ENCODE measurements around the gene KRTAP5-2.
"Not testable (repeated sequence)": the region's sequence is repeated elsewhere in the genome, so short reads cannot be mapped to it uniquely, and the experiment has no call there.

The KRTAP5-2 gene, protein sequence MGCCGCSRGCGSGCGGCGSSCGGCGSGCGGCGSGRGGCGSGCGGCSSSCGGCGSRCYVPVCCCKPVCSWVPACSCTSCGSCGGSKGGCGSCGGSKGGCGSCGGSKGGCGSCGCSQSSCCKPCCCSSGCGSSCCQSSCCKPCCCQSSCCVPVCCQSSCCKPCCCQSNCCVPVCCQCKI

GRCh38 chr11:1597994-1598380, at the start of gene KRTAP5-2:
Gene KRTAP5-2, minus strand, starts transcription at chr11:1598294. Its CDS starts 44 bp downstream, at chr11:1598250.
- no peak for DNase-seq (ENCODE audit: low spot score)

DNA sequence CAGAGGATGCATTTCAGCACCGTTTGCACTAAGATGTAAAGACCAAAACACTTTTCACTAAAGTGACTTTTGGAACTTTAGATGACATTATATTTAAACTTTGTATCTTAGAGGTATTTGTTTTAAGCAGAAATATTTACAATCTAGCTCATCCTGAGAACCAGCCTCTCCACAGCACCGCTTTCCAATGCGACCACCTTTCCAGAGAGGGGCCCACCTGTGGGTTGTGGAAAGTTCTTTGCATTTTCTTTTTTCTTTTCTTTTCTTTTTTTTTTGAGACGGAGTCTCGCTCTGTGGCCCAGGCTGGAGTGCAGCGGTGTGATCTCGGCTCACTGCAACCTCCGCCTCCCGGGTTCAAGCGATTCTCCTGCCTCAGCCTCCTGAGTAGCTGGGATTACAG, 48.4 kb upstream of the KRTAP5-2 start:
- DNase-seq (ENCODE audit: low spot score): not testable (repeated sequence)

GRCh38 chr11:1645357-1645821, 47.3 kb upstream of the KRTAP5-2 start:
- no peak for DNase-seq (ENCODE audit: low spot score)

GRCh38 chr11:1644601-1645356, 46.7 kb upstream of the KRTAP5-2 start:
- no peak for DNase-seq (ENCODE audit: low spot score)

DNA sequence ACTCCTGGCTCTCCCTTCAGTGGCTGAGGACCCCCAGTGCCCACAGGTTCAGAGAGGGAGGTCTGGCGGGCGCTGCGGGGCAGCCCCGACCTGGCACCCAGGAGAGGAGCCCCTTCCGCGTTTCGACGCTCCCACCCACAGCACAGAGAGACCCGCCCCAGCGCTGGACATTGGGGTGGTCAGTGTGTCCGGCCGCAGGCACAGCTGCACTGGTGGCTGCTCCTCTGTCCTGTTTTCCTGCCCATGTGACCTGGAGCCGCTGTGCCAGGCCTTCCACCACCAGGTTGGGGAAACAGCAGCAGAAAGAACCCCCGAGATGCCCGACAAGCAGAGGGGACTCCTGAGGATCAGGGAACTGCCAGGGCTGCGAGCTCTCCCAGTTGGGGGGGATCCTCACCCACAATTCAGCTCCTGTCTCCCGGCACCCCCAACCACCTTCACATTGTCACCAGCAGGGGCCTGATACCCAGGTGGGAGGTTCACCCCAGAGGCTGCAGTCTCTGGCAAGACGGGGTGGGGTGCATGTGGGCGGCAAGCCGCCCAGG, 45.1 kb upstream of the KRTAP5-2 start:
- no peak for DNase-seq (ENCODE audit: low spot score)

- no peak for DNase-seq (ENCODE audit: low spot score)
Measured at GRCh38 chr11:1642288-1643145, 44.4 kb upstream of the KRTAP5-2 start.

GRCh38 chr11:1641096-1641495, 43.0 kb upstream of the KRTAP5-2 start:
- DNase-seq (ENCODE audit: low spot score): no peak

- DNase-seq (ENCODE audit: low spot score): peak; percentile 29
Measured at GRCh38 chr11:1640076-1640946, 42.2 kb upstream of the KRTAP5-2 start.

DNA sequence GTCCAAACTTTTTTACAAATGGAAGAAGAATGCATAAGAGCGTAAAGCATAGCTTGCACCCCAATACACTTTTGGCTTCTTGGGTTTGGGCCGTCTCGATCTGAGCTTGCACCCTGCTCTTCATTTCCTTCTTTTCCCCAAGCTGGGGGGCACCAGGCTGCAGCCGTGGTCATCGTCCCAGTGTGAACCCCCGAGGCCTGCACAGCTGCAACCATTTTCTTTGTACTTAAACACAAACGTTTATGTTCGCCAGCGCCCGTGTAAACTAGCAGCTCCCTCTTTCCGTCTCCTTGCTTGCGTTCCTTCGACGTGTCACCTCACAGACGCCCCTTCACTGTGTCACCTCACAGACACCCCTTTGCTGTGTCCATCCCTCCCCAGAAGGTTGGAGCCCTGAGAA, 41.6 kb upstream of the KRTAP5-2 start:
- no peak for DNase-seq (ENCODE audit: low spot score)

DNA sequence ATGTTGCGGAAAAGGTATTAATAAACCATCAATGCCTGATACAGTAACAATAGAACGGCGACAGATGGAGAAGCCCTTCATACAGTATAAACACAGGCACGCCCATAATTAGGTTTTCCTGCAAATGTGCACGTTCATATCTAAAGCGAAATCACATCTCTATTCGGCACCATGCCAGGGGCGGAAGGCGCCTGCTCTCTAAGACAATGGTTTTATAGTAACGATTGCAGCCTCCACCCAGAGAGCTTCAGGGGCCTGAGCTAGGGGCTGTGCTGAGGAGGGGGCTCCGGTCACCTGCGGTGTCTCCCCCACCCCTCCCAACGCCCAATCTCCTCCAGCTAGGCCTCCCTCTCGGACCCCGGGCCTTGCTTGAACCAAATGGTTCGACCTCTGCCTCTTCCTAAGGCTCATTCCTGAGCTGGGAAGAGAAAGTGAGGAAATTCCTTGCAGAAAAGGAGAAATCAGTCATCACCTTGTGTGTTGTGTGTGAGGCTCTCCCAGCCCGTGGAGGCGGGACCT, 41.1 kb upstream of the KRTAP5-2 start:
- DNase-seq (ENCODE audit: low spot score): no peak

GRCh38 chr11:1638344-1638743, 40.2 kb upstream of the KRTAP5-2 start:
- DNase-seq (ENCODE audit: low spot score): no peak

GRCh38 chr11:1637628-1638027, 39.5 kb upstream of the KRTAP5-2 start:
- no peak for DNase-seq (ENCODE audit: low spot score)

DNA sequence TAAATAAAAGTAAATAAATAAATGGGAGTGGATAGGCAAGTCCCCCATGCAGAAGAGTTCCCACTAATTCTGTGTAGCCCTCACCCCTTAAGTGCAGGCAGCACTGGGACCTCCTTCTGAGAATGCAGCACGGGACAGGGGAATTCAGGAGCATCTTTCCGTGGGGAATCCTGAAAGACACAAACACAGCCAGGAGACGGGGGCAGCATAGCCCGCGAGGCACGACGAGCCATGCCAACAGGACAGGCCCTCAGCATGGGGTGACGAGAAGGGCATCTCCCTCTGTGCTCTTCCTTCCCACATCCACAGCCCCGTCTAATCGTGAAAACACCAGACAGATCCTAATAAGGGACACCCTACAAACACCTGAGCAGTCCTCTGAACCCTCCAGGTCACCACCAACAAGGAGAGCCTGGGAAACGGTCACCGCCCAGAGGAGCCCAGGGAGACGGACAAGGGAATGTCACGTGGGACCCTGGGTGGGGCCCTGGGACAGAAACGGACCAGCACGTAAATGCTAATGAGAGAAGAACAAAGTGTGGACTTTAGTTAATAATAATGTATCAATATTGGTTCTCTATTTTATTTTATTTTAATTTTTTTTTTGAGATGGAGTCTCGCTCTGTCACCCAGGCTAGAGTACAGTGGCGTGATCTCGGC, 38.3 kb upstream of the KRTAP5-2 start:
- DNase-seq (ENCODE audit: low spot score): no peak

- no peak for DNase-seq (ENCODE audit: low spot score)
Measured at GRCh38 chr11:1633864-1634263, 35.8 kb upstream of the KRTAP5-2 start.

DNA sequence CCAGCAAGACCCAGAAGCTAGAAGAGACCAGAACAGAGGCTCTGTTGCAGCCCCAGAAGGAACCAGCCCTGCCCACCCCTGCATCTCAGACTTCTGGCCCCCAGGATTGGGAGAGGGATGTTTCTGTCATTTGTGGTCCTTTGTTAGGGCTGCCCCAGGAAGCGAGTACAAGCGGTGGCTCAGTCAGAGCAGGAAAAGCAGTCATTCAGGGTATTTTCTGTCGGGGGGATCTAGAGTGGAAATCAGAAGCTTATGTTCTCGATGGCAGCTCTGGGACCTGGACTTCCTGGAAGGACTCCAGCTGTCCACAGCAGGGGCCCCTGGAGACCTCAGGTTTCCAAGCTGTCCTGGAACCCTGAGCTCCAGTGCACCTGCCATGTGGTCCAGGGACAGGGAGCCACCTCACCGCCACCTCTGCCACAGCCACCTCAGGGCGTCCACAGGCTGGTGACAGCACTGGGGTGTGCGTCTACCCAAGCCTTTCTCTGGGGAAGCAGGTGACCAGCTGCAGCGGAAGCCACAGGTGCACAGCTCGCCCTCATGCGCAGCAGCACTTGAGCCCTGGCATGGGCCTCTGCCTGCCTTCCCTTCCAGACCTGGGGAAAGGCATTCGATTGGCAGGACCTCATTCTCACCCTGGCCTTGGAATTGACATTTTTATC, 34.1 kb upstream of the KRTAP5-2 start:
- no peak for DNase-seq (ENCODE audit: low spot score)

- no peak for DNase-seq (ENCODE audit: low spot score)
Measured at GRCh38 chr11:1631066-1631568, 33.0 kb upstream of the KRTAP5-2 start.

- DNase-seq (ENCODE audit: low spot score): no peak
Measured at GRCh38 chr11:1630271-1630670, 32.2 kb upstream of the KRTAP5-2 start.

GRCh38 chr11:1629326-1630185, 31.5 kb upstream of the KRTAP5-2 start, which contains the start of gene KRTAP5-5:
Gene KRTAP5-5, plus strand, starts transcription at chr11:1629775. Its CDS starts 66 bp downstream, at chr11:1629841.
- no peak for DNase-seq (ENCODE audit: low spot score)

All from LoVo (cell line).